ENCODE measurements around the gene ALLC.
A peak's percentile ranks its signal among the peaks of the same experiment; 100 is the strongest.

The ALLC gene

GRCh38 chr2:3646446-3646845 is 11.6 kb upstream of the ALLC start:
- Histone ChIP-seq H3K36me3 (ENCODE audit: control insufficient read depth in 5 of 5, insufficient read depth in 5 of 5, low read length in 5 of 5) (peaks cover 0 to 10% (median 0%) of the 10 kb centered on the region in 5 donors), H3K4me3 (ENCODE audit: low read depth in 1 of 5, low read length in 5 of 5) (no peak overlapping the region), H3K27ac (ENCODE audit: low read depth, low read length) (no peak overlapping the region), H3K27me3 (ENCODE audit: control insufficient read depth in 5 of 5, insufficient read depth in 4 of 5, low read length in 5 of 5) (peaks cover 0 to 12% (median 0%) of the 10 kb centered on the region in 5 donors), H3K9ac (ENCODE audit: low read length in 5 of 5) (no peak overlapping the region), H3K4me1 (ENCODE audit: control insufficient read depth in 5 of 5, insufficient read depth in 5 of 5, low read length in 5 of 5) (peaks cover 2 to 7% (median 6%) of the 10 kb centered on the region in 5 donors), H3K9me3 (ENCODE audit: control insufficient read depth in 5 of 5, low read length in 5 of 5) (no peaks in the 10 kb centered on the region)

GRCh38 chr2:3647246-3647645 is 10.8 kb upstream of the ALLC start:
- H3K27ac ChIP-seq (ENCODE audit: low read depth, low read length), result no peak overlapping the region
- no peak overlapping the region for H3K9ac ChIP-seq (ENCODE audit: low read length in 5 of 5)
- H3K27me3 ChIP-seq (ENCODE audit: control insufficient read depth in 5 of 5, insufficient read depth in 4 of 5, low read length in 5 of 5), result peaks cover 0 to 17% (median 0%) of the 10 kb centered on the region in 5 donors
- H3K36me3 ChIP-seq (ENCODE audit: control insufficient read depth in 5 of 5, insufficient read depth in 5 of 5, low read length in 5 of 5), result peaks cover 0 to 10% (median 0%) of the 10 kb centered on the region in 5 donors
- peaks cover 3 to 15% (median 14%) of the 10 kb centered on the region in 5 donors for H3K4me1 ChIP-seq (ENCODE audit: control insufficient read depth in 5 of 5, insufficient read depth in 5 of 5, low read length in 5 of 5)
- H3K4me3 ChIP-seq (ENCODE audit: low read depth in 1 of 5, low read length in 5 of 5), result no peak overlapping the region
- no peaks in the 10 kb centered on the region for H3K9me3 ChIP-seq (ENCODE audit: control insufficient read depth in 5 of 5, low read length in 5 of 5)

DNA sequence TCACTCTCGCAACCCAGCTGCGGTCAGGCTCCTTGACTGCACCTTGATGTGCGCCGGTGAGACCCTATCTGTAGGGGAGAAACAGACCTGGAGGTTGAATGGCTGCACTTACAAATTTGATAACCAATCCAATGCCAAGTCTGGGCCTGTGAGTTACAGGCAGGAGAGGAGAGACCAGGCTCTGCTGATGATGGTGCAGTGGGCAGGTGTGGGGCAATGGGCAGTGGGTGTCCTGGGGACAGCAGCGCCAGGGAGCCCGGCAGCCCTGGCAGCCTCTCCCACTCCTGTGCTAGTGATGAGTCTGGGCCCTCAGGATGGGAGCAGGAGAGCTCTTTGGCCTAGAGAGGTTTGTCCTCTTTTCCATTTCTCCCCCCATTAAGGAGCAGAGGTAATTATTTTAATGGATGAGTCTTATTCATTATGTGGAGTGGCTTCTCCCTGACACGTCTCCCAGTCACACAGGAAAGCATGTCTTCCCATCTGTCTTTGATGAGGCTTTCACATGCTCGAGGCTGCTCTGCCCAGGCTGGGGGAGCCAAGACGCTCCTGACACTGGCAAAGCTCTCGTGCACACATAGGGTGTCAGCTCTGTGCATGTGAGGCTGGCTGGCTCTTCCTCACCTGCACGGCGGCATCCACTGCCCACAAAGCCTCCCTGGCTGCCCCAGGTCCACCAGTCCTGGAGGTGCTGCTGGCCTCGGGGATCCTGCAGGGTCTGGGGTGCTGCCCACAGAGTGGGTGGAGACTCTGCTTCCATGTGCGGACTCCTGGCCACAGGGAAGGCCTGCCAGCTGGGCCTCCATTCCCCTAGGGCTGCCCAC is 10.0 kb upstream of the ALLC start:
- H3K9ac ChIP-seq (ENCODE audit: low read length in 5 of 5), result no peak overlapping the region
- H3K27me3 ChIP-seq (ENCODE audit: control insufficient read depth in 5 of 5, insufficient read depth in 4 of 5, low read length in 5 of 5), result peaks cover 0 to 17% (median 0%) of the 10 kb centered on the region in 5 donors
- H3K27ac ChIP-seq (ENCODE audit: low read depth, low read length), result no peak overlapping the region
- no peak overlapping the region for H3K4me3 ChIP-seq (ENCODE audit: low read depth in 1 of 5, low read length in 5 of 5)
- peaks cover 3 to 15% (median 15%) of the 10 kb centered on the region in 5 donors for H3K4me1 ChIP-seq (ENCODE audit: control insufficient read depth in 5 of 5, insufficient read depth in 5 of 5, low read length in 5 of 5)
- H3K9me3 ChIP-seq (ENCODE audit: control insufficient read depth in 5 of 5, low read length in 5 of 5), result no peaks in the 10 kb centered on the region
- H3K36me3 ChIP-seq (ENCODE audit: control insufficient read depth in 5 of 5, insufficient read depth in 5 of 5, low read length in 5 of 5), result peaks cover 0 to 10% (median 0%) of the 10 kb centered on the region in 5 donors

- peaks cover 3 to 15% (median 15%) of the 10 kb centered on the region in 5 donors for H3K4me1 ChIP-seq (ENCODE audit: control insufficient read depth in 5 of 5, insufficient read depth in 5 of 5, low read length in 5 of 5)
- H3K9ac ChIP-seq (ENCODE audit: low read length in 5 of 5), result no peak overlapping the region
- H3K36me3 ChIP-seq (ENCODE audit: control insufficient read depth in 5 of 5, insufficient read depth in 5 of 5, low read length in 5 of 5), result peaks cover 0 to 8% (median 0%) of the 10 kb centered on the region in 5 donors
- H3K4me3 ChIP-seq (ENCODE audit: low read depth in 1 of 5, low read length in 5 of 5), result no peak overlapping the region
- peaks cover 0 to under 1% (median 0%) of the 10 kb centered on the region in 5 donors for H3K9me3 ChIP-seq (ENCODE audit: control insufficient read depth in 5 of 5, low read length in 5 of 5)
- peaks cover 0 to 17% (median 0%) of the 10 kb centered on the region in 5 donors for H3K27me3 ChIP-seq (ENCODE audit: control insufficient read depth in 5 of 5, insufficient read depth in 4 of 5, low read length in 5 of 5)
- no peak overlapping the region for H3K27ac ChIP-seq (ENCODE audit: low read depth, low read length)
These were observed 9.3 kb upstream of the ALLC start for GRCh38 chr2:3648652-3649177.

DNA sequence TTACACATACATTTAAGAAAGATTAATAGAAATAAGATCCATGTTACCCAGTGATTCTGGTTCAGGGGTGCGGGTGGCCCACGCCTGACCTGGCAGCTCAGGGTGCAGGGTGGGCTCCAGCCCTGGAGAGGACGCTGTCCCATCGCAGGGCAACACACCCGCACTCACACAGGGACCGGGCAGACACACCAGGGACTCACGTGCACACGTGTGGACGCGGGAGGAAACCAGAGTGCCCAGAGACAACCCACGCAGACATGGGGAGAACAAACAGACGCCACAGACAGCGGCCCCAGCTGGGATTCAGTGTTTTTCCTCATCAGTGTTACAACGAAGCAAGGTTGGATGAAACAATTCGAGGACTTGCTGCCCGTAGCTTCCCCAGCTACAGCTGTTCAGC is 8.4 kb upstream of the ALLC start:
- Histone ChIP-seq H3K9ac (ENCODE audit: low read length in 5 of 5) (no peak overlapping the region), H3K4me3 (ENCODE audit: low read depth in 1 of 5, low read length in 5 of 5) (no peak overlapping the region), H3K36me3 (ENCODE audit: control insufficient read depth in 5 of 5, insufficient read depth in 5 of 5, low read length in 5 of 5) (peaks cover 0 to 6% (median 0%) of the 10 kb centered on the region in 5 donors), H3K27me3 (ENCODE audit: control insufficient read depth in 5 of 5, insufficient read depth in 4 of 5, low read length in 5 of 5) (peaks cover 0 to 17% (median 0%) of the 10 kb centered on the region in 5 donors), H3K9me3 (ENCODE audit: control insufficient read depth in 5 of 5, low read length in 5 of 5) (peaks cover 0 to 5% (median 3%) of the 10 kb centered on the region in 5 donors), H3K4me1 (ENCODE audit: control insufficient read depth in 5 of 5, insufficient read depth in 5 of 5, low read length in 5 of 5) (peaks cover 3 to 18% (median 15%) of the 10 kb centered on the region in 5 donors), H3K27ac (ENCODE audit: low read depth, low read length) (no peak overlapping the region)

- peaks cover 0 to 5% (median 0%) of the 10 kb centered on the region in 5 donors for H3K36me3 ChIP-seq (ENCODE audit: control insufficient read depth in 5 of 5, insufficient read depth in 5 of 5, low read length in 5 of 5)
- H3K27me3 ChIP-seq (ENCODE audit: control insufficient read depth in 5 of 5, insufficient read depth in 4 of 5, low read length in 5 of 5), result peaks cover 0 to 23% (median 0%) of the 10 kb centered on the region in 5 donors
- H3K27ac ChIP-seq (ENCODE audit: low read depth, low read length), result no peak overlapping the region
- H3K9ac ChIP-seq (ENCODE audit: low read length in 5 of 5), result no peak overlapping the region
- H3K9me3 ChIP-seq (ENCODE audit: control insufficient read depth in 5 of 5, low read length in 5 of 5), result peaks cover 0 to 5% (median 3%) of the 10 kb centered on the region in 5 donors
- H3K4me3 ChIP-seq (ENCODE audit: low read depth in 1 of 5, low read length in 5 of 5), result no peak overlapping the region
- peaks cover 3 to 23% (median 15%) of the 10 kb centered on the region in 5 donors for H3K4me1 ChIP-seq (ENCODE audit: control insufficient read depth in 5 of 5, insufficient read depth in 5 of 5, low read length in 5 of 5)
These were observed 7.7 kb upstream of the ALLC start for GRCh38 chr2:3650140-3650920.

DNA sequence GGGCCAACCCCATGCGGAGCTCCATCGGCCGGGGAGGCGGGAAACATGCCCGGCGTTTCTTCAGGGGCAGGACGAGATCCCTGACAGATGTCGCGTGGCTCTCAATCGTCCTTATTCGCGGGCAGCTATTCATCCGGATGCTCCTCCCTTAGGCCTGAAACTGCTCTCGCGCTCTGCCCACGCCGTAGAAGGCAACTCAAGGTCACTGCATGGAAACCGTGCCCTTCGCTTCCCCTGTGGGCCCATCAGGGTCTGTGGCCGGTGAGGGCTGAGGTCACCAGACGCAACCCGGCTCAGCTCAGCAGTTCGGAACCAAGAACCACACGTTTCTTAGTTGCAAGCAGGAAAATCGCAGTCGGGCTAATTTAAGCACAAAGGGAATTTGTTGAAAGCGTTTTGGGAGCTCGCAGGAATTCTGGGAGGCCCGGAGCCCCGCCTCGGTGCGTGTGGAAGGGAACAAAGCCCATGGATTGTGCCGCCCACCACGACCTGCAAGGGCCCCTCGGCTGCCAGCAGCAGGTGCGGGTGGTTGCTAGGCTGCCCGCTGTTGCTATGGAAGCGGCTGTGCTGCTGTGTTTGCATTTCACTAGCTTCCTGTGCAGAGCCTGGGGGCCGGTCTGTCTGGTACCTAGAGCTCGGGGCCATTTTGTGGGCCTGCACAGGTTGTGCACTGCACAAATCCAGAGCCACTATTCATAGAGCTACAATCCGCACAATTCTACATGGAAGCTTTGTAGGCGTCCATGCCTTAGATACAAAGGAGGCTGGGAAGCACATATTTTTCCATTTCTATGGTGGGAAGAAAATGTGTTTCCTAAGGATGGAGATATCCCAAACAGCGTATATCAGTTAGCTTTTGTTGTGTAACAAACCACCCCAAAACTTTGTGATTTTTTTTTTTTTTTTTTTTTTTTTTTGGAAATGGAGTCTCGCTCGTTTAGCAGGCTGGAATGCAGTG is 6.0 kb upstream of the ALLC start:
- peak overlapping the region in 4 of 5 donors; percentile 28 to 80 (median 68) for H3K9ac ChIP-seq (ENCODE audit: low read length in 5 of 5)

DNA sequence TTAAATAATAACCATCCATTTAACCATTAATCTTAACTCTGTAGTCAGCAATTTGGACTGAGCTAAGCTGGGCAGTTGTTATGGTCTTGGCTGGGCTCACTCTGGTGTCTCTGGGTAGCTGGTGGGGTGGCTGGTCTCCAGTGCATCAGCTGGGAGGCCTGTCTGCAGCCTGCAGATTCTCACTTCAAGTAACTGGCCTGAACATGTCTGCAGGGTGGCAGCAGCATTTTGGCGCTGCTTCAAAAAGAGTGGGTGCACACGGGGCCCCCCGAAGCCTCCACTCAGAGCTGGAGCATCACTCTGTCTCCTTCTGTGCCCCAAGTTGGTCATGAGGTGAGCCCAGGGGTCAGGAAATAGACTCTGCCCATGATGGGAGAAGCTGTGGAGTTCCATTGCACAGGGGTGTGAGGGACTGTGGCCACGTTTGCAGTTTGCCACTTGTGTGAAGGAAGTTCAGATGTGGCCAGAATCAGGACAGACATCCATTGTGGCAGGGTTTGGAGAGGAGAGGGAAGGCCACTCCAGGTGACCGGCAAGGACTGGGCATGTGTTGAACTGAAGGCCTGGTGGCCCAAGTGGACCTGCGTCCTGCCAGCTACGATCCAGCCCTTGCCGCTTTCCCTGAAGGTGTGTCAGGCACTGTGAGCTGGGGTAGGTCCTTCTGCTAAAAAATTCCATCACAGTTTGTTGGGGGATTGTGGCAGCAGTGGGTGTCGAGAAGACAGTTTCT is 4.9 kb upstream of the ALLC start:
- Histone ChIP-seq H3K27ac (ENCODE audit: low read depth, low read length) (no peak overlapping the region), H3K27me3 (ENCODE audit: control insufficient read depth in 5 of 5, insufficient read depth in 4 of 5, low read length in 5 of 5) (peaks cover 0 to 23% (median 5%) of the 10 kb centered on the region in 5 donors), H3K9me3 (ENCODE audit: control insufficient read depth in 5 of 5, low read length in 5 of 5) (peaks cover 0 to 5% (median 3%) of the 10 kb centered on the region in 5 donors), H3K4me1 (ENCODE audit: control insufficient read depth in 5 of 5, insufficient read depth in 5 of 5, low read length in 5 of 5) (peaks cover 3 to 23% (median 15%) of the 10 kb centered on the region in 5 donors), H3K9ac (ENCODE audit: low read length in 5 of 5) (no peak overlapping the region), H3K4me3 (ENCODE audit: low read depth in 1 of 5, low read length in 5 of 5) (no peak overlapping the region), H3K36me3 (ENCODE audit: control insufficient read depth in 5 of 5, insufficient read depth in 5 of 5, low read length in 5 of 5) (no peaks in the 10 kb centered on the region)

More for the DNA sequence above, 6.0 kb upstream of the ALLC start:
- Histone ChIP-seq H3K27ac (ENCODE audit: low read depth, low read length) (no peak overlapping the region), H3K36me3 (ENCODE audit: control insufficient read depth in 5 of 5, insufficient read depth in 5 of 5, low read length in 5 of 5) (no peaks in the 10 kb centered on the region), H3K4me3 (ENCODE audit: low read depth in 1 of 5, low read length in 5 of 5) (peak overlapping the region; percentile 42 to 62 (median 58)), H3K9me3 (ENCODE audit: control insufficient read depth in 5 of 5, low read length in 5 of 5) (peaks cover 0 to 5% (median 3%) of the 10 kb centered on the region in 5 donors), H3K4me1 (ENCODE audit: control insufficient read depth in 5 of 5, insufficient read depth in 5 of 5, low read length in 5 of 5) (peaks cover 3 to 23% (median 15%) of the 10 kb centered on the region in 5 donors), H3K27me3 (ENCODE audit: control insufficient read depth in 5 of 5, insufficient read depth in 4 of 5, low read length in 5 of 5) (peaks cover 0 to 23% (median 5%) of the 10 kb centered on the region in 5 donors)
